Vagina (tissue), 2 donors: ENCODE data around the gene ZFHX3. TPM values are rescaled to one million over a fixed set of nuclear protein-coding genes. Genes with fewer than 3 reads are reported as not detected.

Experiments used
- DNase-seq, 2 donors: peaks; one replicate each; pipeline ENCODE4 v3.0.0-alpha.2; 2017; ENCODE audit errors: extremely low spot score in 2 of 2
- H3K27ac ChIP-seq: fragments of 200-600 bp; sonication (generic); one replicate; pipeline ENCODE4 v1.5.1; 2019
- H3K27me3 ChIP-seq: fragments of 200-600 bp; sonication (generic); one replicate; pipeline ENCODE4 v1.5.1; 2019
- H3K36me3 ChIP-seq, 2 donors: fragments of 200-600 bp; sonication (generic); one replicate each; pipeline ENCODE4 v1.5.1; 2017 to 2019
- H3K4me1 ChIP-seq: fragments of 200-600 bp; sonication (generic); one replicate; pipeline ENCODE4 v1.5.1; 2019
- H3K4me3 ChIP-seq, 2 donors: fragments of 200-600 bp; sonication (generic); 1 replicate in 1 of 2; 2 replicates in 1 of 2; pipeline ENCODE4 v1.5.1; 2016 to 2019
- H3K9me3 ChIP-seq: fragments of 200-600 bp; sonication (generic); one replicate; pipeline ENCODE4 v1.5.1; 2019
- CTCF ChIP-seq, 3 experiments: fragments of 450-650 bp in 2 of 3; fragments of 200-600 bp in 1 of 3; sonication (generic) in 1 of 3; IDR thresholded peaks; one replicate each; pipeline ENCODE4 v1.5.1; 2017 to 2019; ENCODE audit warnings: antibody characterized with exemption in 3 of 3, mild to moderate bottlenecking in 2 of 3, moderate library complexity in 2 of 3
- POLR2A ChIP-seq, 2 donors: fragments of 450-650 bp; IDR thresholded peaks; one replicate each; pipeline ENCODE4 v1.6.1; 2017; ENCODE audit warnings: antibody characterized with exemption in 2 of 2, mild to moderate bottlenecking in 2 of 2, moderate library complexity in 2 of 2
- POLR2AphosphoS5 ChIP-seq, 2 donors: sonication (generic); formaldehyde crosslinking; IDR thresholded peaks; one replicate each; pipeline ENCODE4 v1.9.0; 2017; ENCODE audit warnings: antibody characterized with exemption in 2 of 2, mild to moderate bottlenecking in 2 of 2, low read depth in 1 of 2; ENCODE audit not compliant: insufficient read depth in 1 of 2
- intact Hi-C: fragments of 100-400 bp; cut with DNase I; formaldehyde crosslinking; loops from one replicate; pipeline ENCODE4 v1.15.1; 2023
- total RNA-seq: library from RNA; depleted of rRNA; stranded (reverse); fragments of >200 nt; gene quantifications from one replicate; pipeline ENCODE4 v1.2.3, GENCODE V29; 2016

ZFHX3 gene
- total RNA-seq, 1 donor from 2014 or later, result 28.0 TPM

- TF ChIP-seq CTCF (IDR thresholded peaks at IDR 0.05) (peak in 1 of 3 experiments; percentile 19), POLR2AphosphoS5 (IDR thresholded peaks at IDR 0.05; ENCODE audit: insufficient read depth in 1 of 2, low read depth in 1 of 2) (no peak)
- Histone ChIP-seq H3K4me1 (peaks cover 67% of the 10 kb centered on the region), H3K9me3 (no peaks in the 10 kb centered on the region), H3K27me3 (no peaks in the 10 kb centered on the region), H3K4me3 (no peak overlapping the region), H3K36me3 (no peaks in the 10 kb centered on the region), H3K27ac (no peak overlapping the region)
- no peak for DNase-seq
- intact Hi-C loops, result loop anchor here (10.0 kb wide), 1 partner anchor 49 kb away; the partner anchor contains the start of gene ZFHX3
Measured at GRCh38 chr16:72995151-72995881, 52.6 kb downstream of the ZFHX3 start.

- no peak for TF ChIP-seq CTCF (IDR thresholded peaks at IDR 0.05)
- TF ChIP-seq POLR2AphosphoS5 (IDR thresholded peaks at IDR 0.05; ENCODE audit: insufficient read depth in 1 of 2, low read depth in 1 of 2), result no peak
- no peak for TF ChIP-seq POLR2A (IDR thresholded peaks at IDR 0.05)
- H3K27me3 ChIP-seq, result no peaks in the 10 kb centered on the region
- H3K9me3 ChIP-seq, result no peaks in the 10 kb centered on the region
- peaks cover 70% of the 10 kb centered on the region for H3K4me1 ChIP-seq
- H3K4me3 ChIP-seq, result no peak overlapping the region
- H3K27ac ChIP-seq, result no peak overlapping the region
- DNase-seq, result no peak
- no peaks in the 10 kb centered on the region for H3K36me3 ChIP-seq
- intact Hi-C loops, result loop anchor here (10.0 kb wide), 1 partner anchor 53 kb away; the partner anchor contains the start of gene ZFHX3
Measured at GRCh38 chr16:72992142-72992601, 55.8 kb downstream of the ZFHX3 start.

GRCh38 chr16:72991644-72992043 is 56.3 kb downstream of the ZFHX3 start:
- no peak for DNase-seq
- H3K36me3 ChIP-seq, result no peaks in the 10 kb centered on the region
- H3K27me3 ChIP-seq, result no peaks in the 10 kb centered on the region
- no peaks in the 10 kb centered on the region for H3K9me3 ChIP-seq
- TF ChIP-seq POLR2A (IDR thresholded peaks at IDR 0.05), result no peak
- TF ChIP-seq CTCF (IDR thresholded peaks at IDR 0.05), result no peak
- TF ChIP-seq POLR2AphosphoS5 (IDR thresholded peaks at IDR 0.05; ENCODE audit: insufficient read depth in 1 of 2, low read depth in 1 of 2), result no peak
- intact Hi-C loops, result loop anchor here (10.0 kb wide), 1 partner anchor 53 kb away; the partner anchor contains the start of gene ZFHX3
- peak overlapping the region; percentile 78 for H3K27ac ChIP-seq
- peaks cover 70% of the 10 kb centered on the region for H3K4me1 ChIP-seq
- no peak overlapping the region for H3K4me3 ChIP-seq

- TF ChIP-seq POLR2AphosphoS5 (IDR thresholded peaks at IDR 0.05; ENCODE audit: insufficient read depth in 1 of 2, low read depth in 1 of 2) (no peak), POLR2A (IDR thresholded peaks at IDR 0.05) (no peak), CTCF (IDR thresholded peaks at IDR 0.05) (no peak)
- peaks cover 70% of the 10 kb centered on the region for H3K4me1 ChIP-seq
- no peaks in the 10 kb centered on the region for H3K36me3 ChIP-seq
- no peaks in the 10 kb centered on the region for H3K27me3 ChIP-seq
- intact Hi-C loops, result loop anchor here (10.0 kb wide), 1 partner anchor 54 kb away; the partner anchor contains the start of gene ZFHX3
- H3K27ac ChIP-seq, result peak overlapping the region; percentile 78
- H3K9me3 ChIP-seq, result no peaks in the 10 kb centered on the region
- H3K4me3 ChIP-seq, result no peak overlapping the region
- DNase-seq, result no peak
Measured at GRCh38 chr16:72991211-72991610, 56.7 kb downstream of the ZFHX3 start.

GRCh38 chr16:72990571-72990970 is 57.4 kb downstream of the ZFHX3 start:
- H3K36me3 ChIP-seq, result no peaks in the 10 kb centered on the region
- peak overlapping the region; percentile 78 for H3K27ac ChIP-seq
- H3K4me3 ChIP-seq, result peak overlapping the region; percentile 16 to 23
- H3K9me3 ChIP-seq, result no peaks in the 10 kb centered on the region
- intact Hi-C loops, result loop anchor here (10.0 kb wide), 1 partner anchor 54 kb away; the partner anchor contains the start of gene ZFHX3
- no peaks in the 10 kb centered on the region for H3K27me3 ChIP-seq
- TF ChIP-seq POLR2A (IDR thresholded peaks at IDR 0.05), result no peak
- no peak for TF ChIP-seq CTCF (IDR thresholded peaks at IDR 0.05)
- no peak for TF ChIP-seq POLR2AphosphoS5 (IDR thresholded peaks at IDR 0.05; ENCODE audit: insufficient read depth in 1 of 2, low read depth in 1 of 2)
- H3K4me1 ChIP-seq, result peaks cover 73% of the 10 kb centered on the region
- DNase-seq, result no peak
